B cell (primary cell): ENCODE results near the gene SRRM5. TPM values are rescaled to one million over a fixed set of nuclear protein-coding genes. Genes with fewer than 3 reads are reported as not detected.
A peak's percentile ranks its signal among the peaks of the same experiment; 100 is the strongest.

Source experiments
- ATAC-seq: fragments of 200-7000 bp; cut with Tn5 transposase; one replicate; pipeline ENCODE4 v1.10.0; 2021; ENCODE audit warnings: low read depth, mild to moderate bottlenecking, moderate number of reproducible peaks, moderate library complexity
- CTCF ChIA-PET: fragments of 350-600 bp; sonication (Branson Sonifier 250); formaldehyde crosslinking; loops from one replicate; lab custom pipeline; 2021; ENCODE audit warnings: antibody characterized with exemption, inconsistent platforms; lab: Charles Lee
- POLR2A ChIA-PET: fragments of 350-600 bp; sonication (Branson Sonifier 250); formaldehyde crosslinking; loops from one replicate; lab custom pipeline; 2021; ENCODE audit warnings: antibody characterized with exemption; lab: Charles Lee
- DNase-seq: peaks from one replicate; pipeline ENCODE4 v3.0.0; 2013
- H2AFZ ChIP-seq: 2 replicates; pipeline ENCODE4 v1.6.1; 2012; ENCODE audit warnings: mild to moderate bottlenecking, low read depth, low read length; ENCODE audit not compliant: insufficient read depth, poor library complexity, severe bottlenecking
- H3K27ac ChIP-seq, 2 donors: 1 replicate in 1 of 2; 2 replicates in 1 of 2; pipeline ENCODE4 v1.5.1; 2012 to 2013; ENCODE audit warnings: low read length in 2 of 2, mild to moderate bottlenecking in 2 of 2, moderate library complexity in 1 of 2
- H3K27me3 ChIP-seq, 4 experiments: fragments of 200-600 bp in 1 of 4; sonication (generic) in 1 of 4; replicated peaks in 1 of 4; 1 replicate in 2 of 4; 2 replicates in 2 of 4; pipeline versions ENCODE4 v1.6.1 to v1.7.0; 2013 to 2016; ENCODE audit warnings: low read length in 3 of 4, mild to moderate bottlenecking in 2 of 4, mixed read lengths in 1 of 4, moderate library complexity in 1 of 4; ENCODE audit not compliant: insufficient read depth in 4 of 4, control insufficient read depth in 3 of 4; ENCODE audit errors: control extremely low read depth in 1 of 4
- H3K36me3 ChIP-seq, 2 experiments: replicated peaks in 1 of 2; 1 replicate in 1 of 2; 2 replicates in 1 of 2; pipeline versions ENCODE4 v1.6.1 to v1.7.1; 2013; ENCODE audit warnings: low read length in 1 of 2; ENCODE audit not compliant: insufficient read depth in 2 of 2, control insufficient read depth in 1 of 2; ENCODE audit errors: control extremely low read depth in 1 of 2, extremely low read depth in 1 of 2
- H3K4me1 ChIP-seq, 2 donors: fragments of 200-600 bp in 1 of 2; sonication (generic) in 1 of 2; 1 replicate in 1 of 2; 2 replicates in 1 of 2; pipeline versions ENCODE4 v1.5.1 to v1.6.1; 2013 to 2017; ENCODE audit warnings: low read length in 2 of 2; ENCODE audit not compliant: control insufficient read depth in 2 of 2, insufficient read depth in 2 of 2
- H3K4me2 ChIP-seq: replicated peaks from 2 replicates; pipeline ENCODE3; 2012; ENCODE audit warnings: mild to moderate bottlenecking, low read depth, low read length; ENCODE audit not compliant: poor library complexity, severe bottlenecking
- H3K4me3 ChIP-seq, 5 experiments: fragments of 200-600 bp in 1 of 5; sonication (generic) in 1 of 5; 1 replicate in 3 of 5; 2 replicates in 2 of 5; pipeline versions ENCODE4 v1.5.1 to v1.7.0; 2011 to 2016; ENCODE audit warnings: low read length in 4 of 5, mild to moderate bottlenecking in 4 of 5, low read depth in 2 of 5, control low read depth in 1 of 5, moderate library complexity in 1 of 5; ENCODE audit not compliant: insufficient read depth in 1 of 5; ENCODE audit errors: control extremely low read depth in 1 of 5, extremely low read depth in 1 of 5
- H3K79me2 ChIP-seq: fragments of 200-600 bp; sonication (generic); one replicate; pipeline ENCODE4 v1.6.0; 2016; ENCODE audit warnings: low read length; ENCODE audit not compliant: control insufficient read depth, insufficient read depth
- H3K9ac ChIP-seq: fragments of 200-600 bp; sonication (generic); 2 replicates; pipeline ENCODE4 v1.6.1; 2017; ENCODE audit warnings: mild to moderate bottlenecking, low read length, moderate library complexity
- H3K9me3 ChIP-seq, 3 donors: one replicate each; pipeline versions ENCODE4 v1.6.1 to v1.7.1; 2013; ENCODE audit warnings: low read length in 2 of 3; ENCODE audit not compliant: control insufficient read depth in 2 of 3, insufficient read depth in 1 of 3; ENCODE audit errors: control extremely low read depth in 1 of 3
- H4K20me1 ChIP-seq: 2 replicates; pipeline ENCODE4 v1.6.0; 2012; ENCODE audit warnings: mild to moderate bottlenecking, low read length; ENCODE audit not compliant: insufficient read depth, control insufficient read depth, poor library complexity, severe bottlenecking
- H3K27ac Mint-ChIP-seq: one replicate; pipeline ENCODE4 v1.8.0; 2021; ENCODE audit warnings: mixed read lengths
- H3K27me3 Mint-ChIP-seq: one replicate; pipeline ENCODE4 v1.8.0; 2021; ENCODE audit warnings: mixed read lengths
- H3K4me1 Mint-ChIP-seq: one replicate; pipeline ENCODE4 v1.8.0; 2021; ENCODE audit warnings: mixed read lengths
- H3K4me3 Mint-ChIP-seq: one replicate; pipeline ENCODE4 v1.8.0; 2021; ENCODE audit warnings: mixed read lengths
- H3K9me3 Mint-ChIP-seq: one replicate; pipeline ENCODE4 v1.8.0; 2022; ENCODE audit warnings: mixed read lengths; ENCODE audit not compliant: insufficient read depth
- EZH2 ChIP-seq: IDR thresholded peaks from 2 replicates; pipeline ENCODE4 v1.6.1; 2012; ENCODE audit warnings: borderline replicate concordance, low read depth, mild to moderate bottlenecking, moderate library complexity, low read length; ENCODE audit not compliant: insufficient read depth, poor library complexity, severe bottlenecking
- WGBS: methylation state at CpG from one replicate; pipeline ENCODE4 v1.1.5; 2013; ENCODE audit warnings: missing lambda C conversion rate; ENCODE audit not compliant: insufficient coverage; 5-methylcytosine and 5-hydroxymethylcytosine counted together
- intact Hi-C: fragments of 100-400 bp; cut with micrococcal nuclease; formaldehyde crosslinking; loops from one replicate; pipeline ENCODE4 v1.10.0; 2022
- polyA plus RNA-seq: library from polyadenylated mRNA; depleted of rRNA; stranded (reverse); fragments of >200 nt; gene quantifications from 2 replicates; pipeline ENCODE4 v1.2.3, GENCODE V29; 2012
- total RNA-seq, 2 donors: library from RNA; stranded (reverse); fragments of 120-200 nt in 1 of 2; gene quantifications; 1 replicate in 1 of 2; 2 replicates in 1 of 2; pipeline versions ENCODE4 v1.2.3 to v1.2.4, GENCODE V29; 2013 to 2022
- TF ChIP-seq, protein P1 (sequence below): fragments of 200-600 bp; IDR thresholded peaks from one replicate; pipeline ENCODE4 v1.8.0; 2022; ENCODE audit warnings: antibody characterized with exemption, mild to moderate bottlenecking

Gene SRRM5
- total and polyA plus RNA-seq, 2 donors (not counting 1 experiment from before 2014, with no cell fraction given): 0.64 to 1.4 TPM

DNA sequence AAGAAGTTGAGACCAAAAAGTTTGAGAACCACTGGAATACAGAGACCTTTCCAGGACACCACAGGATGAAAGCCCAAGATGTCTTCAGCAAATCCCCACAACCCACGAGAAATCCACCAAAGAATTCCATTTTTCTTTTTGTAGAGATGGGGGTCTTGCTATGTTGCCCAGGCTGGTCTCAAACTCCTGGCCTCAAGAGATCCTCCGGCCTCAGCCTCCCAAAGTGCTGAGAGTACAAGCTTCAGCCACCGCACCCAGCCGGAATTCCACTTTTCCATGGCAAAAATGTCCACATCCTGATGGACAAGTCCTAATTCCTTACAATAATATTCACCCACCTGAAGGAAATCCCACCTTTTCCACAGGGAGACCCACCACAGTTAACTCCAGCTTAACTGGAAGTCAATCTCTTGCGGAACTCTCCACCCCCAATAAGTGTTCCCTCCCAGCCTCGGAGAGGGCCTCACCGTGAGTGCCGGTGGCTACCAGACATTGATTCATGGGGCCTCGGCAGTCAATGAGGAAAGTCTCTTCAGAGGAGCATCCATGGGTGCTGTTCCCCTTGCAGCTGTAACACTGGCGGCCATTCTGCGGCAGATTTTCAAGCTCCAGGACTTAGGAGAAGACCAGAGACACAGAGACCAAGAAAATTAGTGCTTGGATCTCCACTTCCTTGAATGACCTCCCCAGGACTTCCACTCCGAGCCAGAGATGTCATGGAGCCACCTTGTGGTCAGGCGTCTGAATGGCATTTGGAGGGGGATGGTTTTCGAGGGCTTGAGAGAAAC is 40.1 kb downstream of the SRRM5 start:
- no peak for TF ChIP-seq EZH2
- TF ChIP-seq, protein P1, sequence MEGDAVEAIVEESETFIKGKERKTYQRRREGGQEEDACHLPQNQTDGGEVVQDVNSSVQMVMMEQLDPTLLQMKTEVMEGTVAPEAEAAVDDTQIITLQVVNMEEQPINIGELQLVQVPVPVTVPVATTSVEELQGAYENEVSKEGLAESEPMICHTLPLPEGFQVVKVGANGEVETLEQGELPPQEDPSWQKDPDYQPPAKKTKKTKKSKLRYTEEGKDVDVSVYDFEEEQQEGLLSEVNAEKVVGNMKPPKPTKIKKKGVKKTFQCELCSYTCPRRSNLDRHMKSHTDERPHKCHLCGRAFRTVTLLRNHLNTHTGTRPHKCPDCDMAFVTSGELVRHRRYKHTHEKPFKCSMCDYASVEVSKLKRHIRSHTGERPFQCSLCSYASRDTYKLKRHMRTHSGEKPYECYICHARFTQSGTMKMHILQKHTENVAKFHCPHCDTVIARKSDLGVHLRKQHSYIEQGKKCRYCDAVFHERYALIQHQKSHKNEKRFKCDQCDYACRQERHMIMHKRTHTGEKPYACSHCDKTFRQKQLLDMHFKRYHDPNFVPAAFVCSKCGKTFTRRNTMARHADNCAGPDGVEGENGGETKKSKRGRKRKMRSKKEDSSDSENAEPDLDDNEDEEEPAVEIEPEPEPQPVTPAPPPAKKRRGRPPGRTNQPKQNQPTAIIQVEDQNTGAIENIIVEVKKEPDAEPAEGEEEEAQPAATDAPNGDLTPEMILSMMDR: peak; percentile 72
- intact Hi-C loops: loop anchor here (1.0 kb wide), 1 partner anchor 97 kb away; no protein-coding TSS in a partner anchor
- Histone ChIP-seq H2AFZ (peak overlapping the region; percentile 11), H3K27ac (no peak overlapping the region), H3K4me2 (no peak overlapping the region), H3K9me3 (peaks cover 0 to 6% (median 0%) of the 10 kb centered on the region in 3 donors), H3K4me1 (peaks cover 0 to 5% of the 10 kb centered on the region in 2 donors), H3K4me3 (no peak overlapping the region), H3K79me2 (no peaks in the 10 kb centered on the region), H3K9ac (no peak overlapping the region), H4K20me1 (no peaks in the 10 kb centered on the region), H3K27me3 (no peaks in the 10 kb centered on the region), H3K36me3 (no peaks in the 10 kb centered on the region)
- no peak overlapping the region for H3K4me3 Mint-ChIP-seq
- ChIA-PET POLR2A (no interaction called here), CTCF (interaction anchor here (0.6 to 4.2 kb wide), 15 partner anchors 11 to 220 kb away, joined by 3 to 31 read pairs (median 3); partner anchors contain the start of genes IRGQ, PLAUR and ZNF575)
- DNase-seq: peak; percentile 75
- no peaks in the 10 kb centered on the region for H3K9me3 Mint-ChIP-seq
- H3K4me1 Mint-ChIP-seq: peaks cover 3% of the 10 kb centered on the region
- 90% methylated on average over 9 of the region's 14 CpGs for WGBS
- H3K27me3 Mint-ChIP-seq: no peaks in the 10 kb centered on the region
- H3K27ac Mint-ChIP-seq: no peak overlapping the region
- peak; percentile 54 for ATAC-seq

GRCh38 chr19:43652546-43652874 is 40.6 kb downstream of the SRRM5 start:
- no peaks in the 10 kb centered on the region for H4K20me1 ChIP-seq
- H3K27me3 Mint-ChIP-seq: no peaks in the 10 kb centered on the region
- no peak overlapping the region for H3K4me3 ChIP-seq
- 92% methylated on average over 4 of the region's 5 CpGs for WGBS
- H3K9me3 Mint-ChIP-seq: no peaks in the 10 kb centered on the region
- no peak overlapping the region for H3K4me3 Mint-ChIP-seq
- no peak for DNase-seq
- no peak overlapping the region for H3K4me2 ChIP-seq
- H3K36me3 ChIP-seq: no peaks in the 10 kb centered on the region
- H3K27me3 ChIP-seq: no peaks in the 10 kb centered on the region
- no peak for ATAC-seq
- H3K27ac Mint-ChIP-seq: no peak overlapping the region
- no peak overlapping the region for H3K9ac ChIP-seq
- no peaks in the 10 kb centered on the region for H3K79me2 ChIP-seq
- no peak overlapping the region for H2AFZ ChIP-seq
- ChIA-PET CTCF (interaction anchor here (0.6 to 4.2 kb wide), 14 partner anchors 11 to 220 kb away, joined by 3 to 31 read pairs (median 3); partner anchors contain the start of genes IRGQ, PLAUR and ZNF575), POLR2A (no interaction called here)
- H3K27ac ChIP-seq: no peak overlapping the region
- no peak for TF ChIP-seq EZH2
- TF ChIP-seq, protein P1: peak; percentile 41
- peaks cover 3% of the 10 kb centered on the region for H3K4me1 Mint-ChIP-seq
- H3K9me3 ChIP-seq: peaks cover 0 to 10% (median 0%) of the 10 kb centered on the region in 3 donors
- peaks cover 0 to 5% of the 10 kb centered on the region in 2 donors for H3K4me1 ChIP-seq
- intact Hi-C loops: loop anchor here (1.0 kb wide), 1 partner anchor 97 kb away; no protein-coding TSS in a partner anchor
